ENCODE measurements around the gene AQP1.
A peak's percentile ranks its signal among the peaks of the same experiment; 100 is the strongest.

Gene AQP1

DNA sequence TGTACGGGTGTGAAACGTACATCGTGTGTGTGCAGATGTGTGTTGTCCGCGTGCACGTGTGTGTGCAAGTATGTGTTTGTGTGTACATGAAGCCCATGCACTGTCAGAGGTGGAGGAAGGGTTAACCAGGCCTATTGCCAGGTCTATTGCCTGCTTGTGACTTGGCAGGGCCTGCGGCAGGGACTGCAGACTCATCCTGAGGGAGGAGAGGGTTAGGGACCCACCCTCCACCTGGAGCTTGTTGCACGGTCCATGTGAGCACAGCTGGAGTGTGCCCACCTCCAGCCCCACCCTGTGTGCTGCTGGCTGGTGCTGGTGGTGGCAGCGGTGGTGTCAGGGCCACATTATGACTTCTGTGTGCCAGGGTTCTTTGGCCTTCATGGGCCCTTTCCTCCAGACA lies 7.1 kb upstream of the AQP1 start:
- H3K4me3 ChIP-seq (ENCODE audit: low read depth, low read length): no peak overlapping the region
- no peak for DNase-seq (ENCODE audit: low read depth)
- TF ChIP-seq, protein P1, sequence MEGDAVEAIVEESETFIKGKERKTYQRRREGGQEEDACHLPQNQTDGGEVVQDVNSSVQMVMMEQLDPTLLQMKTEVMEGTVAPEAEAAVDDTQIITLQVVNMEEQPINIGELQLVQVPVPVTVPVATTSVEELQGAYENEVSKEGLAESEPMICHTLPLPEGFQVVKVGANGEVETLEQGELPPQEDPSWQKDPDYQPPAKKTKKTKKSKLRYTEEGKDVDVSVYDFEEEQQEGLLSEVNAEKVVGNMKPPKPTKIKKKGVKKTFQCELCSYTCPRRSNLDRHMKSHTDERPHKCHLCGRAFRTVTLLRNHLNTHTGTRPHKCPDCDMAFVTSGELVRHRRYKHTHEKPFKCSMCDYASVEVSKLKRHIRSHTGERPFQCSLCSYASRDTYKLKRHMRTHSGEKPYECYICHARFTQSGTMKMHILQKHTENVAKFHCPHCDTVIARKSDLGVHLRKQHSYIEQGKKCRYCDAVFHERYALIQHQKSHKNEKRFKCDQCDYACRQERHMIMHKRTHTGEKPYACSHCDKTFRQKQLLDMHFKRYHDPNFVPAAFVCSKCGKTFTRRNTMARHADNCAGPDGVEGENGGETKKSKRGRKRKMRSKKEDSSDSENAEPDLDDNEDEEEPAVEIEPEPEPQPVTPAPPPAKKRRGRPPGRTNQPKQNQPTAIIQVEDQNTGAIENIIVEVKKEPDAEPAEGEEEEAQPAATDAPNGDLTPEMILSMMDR (IDR thresholded peaks at IDR 0.05; ENCODE audit: control insufficient read depth, extremely low read depth, insufficient read depth): no peak

DNA sequence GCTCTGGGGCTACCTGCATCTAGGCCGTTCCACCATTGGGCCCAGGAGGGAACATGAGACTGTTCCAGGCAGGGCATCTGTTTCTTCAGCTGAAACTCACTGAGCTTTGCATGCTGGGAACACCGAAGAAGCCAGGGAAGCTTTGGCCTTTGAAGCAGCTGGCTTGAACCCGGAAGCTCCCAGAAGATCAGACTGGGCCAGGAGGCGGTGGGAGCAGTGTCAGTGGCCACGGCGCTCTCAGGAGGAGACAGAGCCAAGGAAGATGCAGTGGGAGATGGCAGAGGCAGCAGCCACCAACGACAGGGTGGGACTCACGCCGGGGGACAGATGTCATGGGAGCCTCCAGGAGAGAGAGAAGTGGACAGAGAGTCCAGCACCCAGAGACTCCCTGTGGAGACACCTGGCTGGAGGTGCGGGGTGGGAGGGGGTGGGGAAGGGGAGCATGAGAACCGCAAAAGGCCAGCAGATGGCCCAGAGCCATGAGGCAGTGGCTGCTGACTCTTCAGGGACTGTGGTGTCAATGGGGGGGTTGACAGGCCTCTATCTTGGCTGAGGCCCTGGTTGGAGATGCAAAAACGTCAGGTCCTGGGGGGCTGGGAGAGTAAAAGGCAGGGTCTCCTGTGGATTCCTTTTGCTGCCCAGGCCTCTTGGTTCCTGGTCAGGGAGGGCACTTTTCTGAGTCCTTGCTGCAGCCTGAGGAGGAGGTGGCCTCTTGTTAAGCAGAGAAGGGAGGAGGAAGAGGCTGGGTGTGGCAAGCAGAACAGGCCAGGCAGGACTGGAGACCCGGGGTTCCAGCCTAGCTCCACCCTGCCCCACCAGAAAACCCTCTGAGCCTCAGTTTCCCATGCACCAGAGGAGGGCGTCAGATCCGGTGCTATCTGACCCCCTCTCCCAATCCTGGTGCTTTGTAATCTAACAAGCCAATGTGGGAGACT lies 6.3 kb upstream of the AQP1 start:
- DNase-seq (ENCODE audit: low read depth): no peak
- no peak overlapping the region for H3K4me3 ChIP-seq (ENCODE audit: low read depth, low read length)
- TF ChIP-seq, protein P1 (IDR thresholded peaks at IDR 0.05; ENCODE audit: control insufficient read depth, extremely low read depth, insufficient read depth): no peak

DNA sequence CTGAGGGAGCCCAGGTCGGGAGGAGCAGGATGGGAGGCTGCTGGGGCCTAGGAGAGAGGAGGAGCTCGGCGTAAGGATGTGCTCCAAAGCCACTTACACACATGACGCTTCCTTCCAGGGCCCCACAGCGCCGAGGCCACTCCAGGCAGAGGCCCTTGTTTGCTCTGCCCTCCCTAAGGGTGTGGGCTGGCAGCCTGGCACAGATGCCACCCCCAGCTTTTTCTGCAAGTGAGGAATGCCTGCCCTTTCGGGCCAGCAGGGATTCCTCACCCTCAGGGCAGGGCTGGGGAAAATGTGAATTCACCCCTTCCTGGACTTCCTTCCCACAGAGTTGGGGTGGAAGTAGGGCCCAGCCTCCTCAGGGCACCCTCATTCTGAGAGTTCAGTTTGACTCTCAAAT lies 5.6 kb upstream of the AQP1 start:
- TF ChIP-seq, protein P1 (IDR thresholded peaks at IDR 0.05; ENCODE audit: control insufficient read depth, extremely low read depth, insufficient read depth): no peak
- no peak overlapping the region for H3K4me3 ChIP-seq (ENCODE audit: low read depth, low read length)
- no peak for DNase-seq (ENCODE audit: low read depth)

DNA sequence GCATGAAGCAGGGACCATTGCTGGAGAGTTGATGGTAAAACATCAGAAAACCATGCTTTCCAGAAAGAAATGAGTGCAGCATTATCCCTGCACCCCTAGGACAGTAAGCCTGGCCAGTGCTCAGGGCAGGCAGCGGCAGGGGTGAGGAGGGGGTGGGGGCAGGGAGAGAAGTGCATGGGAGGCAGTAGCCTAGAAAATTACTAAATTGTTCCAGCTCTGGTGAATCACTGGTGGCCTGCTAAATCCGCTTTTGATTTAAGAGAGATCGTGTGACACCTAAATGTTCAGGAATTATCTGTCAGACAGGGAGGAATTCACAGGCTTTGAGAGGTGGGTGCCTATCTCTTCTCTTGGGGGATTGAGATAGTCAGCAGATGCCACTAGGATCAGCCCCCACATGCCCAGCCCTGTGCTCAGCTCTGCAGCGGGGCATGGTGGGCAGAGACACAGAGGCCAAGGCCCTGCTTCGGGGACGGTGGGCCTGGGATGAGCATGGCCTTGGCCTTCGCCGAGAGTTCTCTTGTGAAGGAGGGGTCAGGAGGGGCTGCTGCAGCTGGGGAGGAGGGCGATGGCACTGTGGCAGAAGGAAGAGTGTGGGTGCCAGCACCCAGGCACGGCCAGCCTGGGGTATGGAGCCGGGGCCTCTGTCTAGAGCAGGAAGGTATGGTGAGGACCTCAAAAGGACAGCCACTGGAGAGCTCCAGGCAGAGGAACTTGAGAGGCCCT lies 5.0 kb upstream of the AQP1 start:
- H3K4me3 ChIP-seq (ENCODE audit: low read depth, low read length): no peak overlapping the region
- no peak for DNase-seq (ENCODE audit: low read depth)
- TF ChIP-seq, protein P1 (IDR thresholded peaks at IDR 0.05; ENCODE audit: control insufficient read depth, extremely low read depth, insufficient read depth): no peak

DNA sequence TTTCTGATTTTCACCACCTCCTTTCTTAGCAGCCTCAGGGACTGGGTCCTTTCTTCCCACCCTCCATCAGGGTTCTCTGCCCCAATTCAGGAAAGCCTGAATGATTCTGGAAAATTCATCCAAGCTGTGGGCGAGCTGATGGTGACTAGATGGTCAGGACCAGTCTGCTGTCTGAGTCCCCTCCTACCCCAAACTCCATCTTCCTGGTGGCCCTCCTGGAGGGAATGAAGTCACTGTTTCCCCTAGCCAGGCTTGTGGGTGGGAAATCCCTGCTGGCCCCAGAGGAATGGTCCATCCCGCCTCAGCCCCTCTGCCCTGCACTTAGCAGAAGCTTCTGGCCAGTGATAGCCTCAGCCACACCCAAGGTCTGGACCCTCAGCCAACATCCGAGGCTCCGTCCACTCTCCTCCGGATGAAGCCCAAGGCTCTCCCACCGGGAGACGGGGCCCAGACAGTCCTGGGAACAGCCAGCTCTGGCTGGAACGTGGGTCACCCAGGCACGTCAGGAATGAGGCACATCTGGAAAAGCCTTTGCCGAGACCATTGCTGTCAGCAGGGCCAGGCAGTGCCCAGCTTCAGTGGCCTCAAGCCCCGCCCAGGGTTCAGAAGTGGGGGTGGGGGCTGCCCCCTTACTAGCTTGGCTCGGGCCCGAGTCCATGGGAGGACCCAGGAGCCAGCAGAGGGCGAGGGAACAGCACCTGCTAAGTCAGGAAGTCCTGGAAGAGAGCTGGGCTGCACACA lies 4.0 kb upstream of the AQP1 start:
- TF ChIP-seq, protein P1 (IDR thresholded peaks at IDR 0.05; ENCODE audit: control insufficient read depth, extremely low read depth, insufficient read depth): no peak
- no peak overlapping the region for H3K4me3 ChIP-seq (ENCODE audit: low read depth, low read length)
- DNase-seq (ENCODE audit: low read depth): no peak

DNA sequence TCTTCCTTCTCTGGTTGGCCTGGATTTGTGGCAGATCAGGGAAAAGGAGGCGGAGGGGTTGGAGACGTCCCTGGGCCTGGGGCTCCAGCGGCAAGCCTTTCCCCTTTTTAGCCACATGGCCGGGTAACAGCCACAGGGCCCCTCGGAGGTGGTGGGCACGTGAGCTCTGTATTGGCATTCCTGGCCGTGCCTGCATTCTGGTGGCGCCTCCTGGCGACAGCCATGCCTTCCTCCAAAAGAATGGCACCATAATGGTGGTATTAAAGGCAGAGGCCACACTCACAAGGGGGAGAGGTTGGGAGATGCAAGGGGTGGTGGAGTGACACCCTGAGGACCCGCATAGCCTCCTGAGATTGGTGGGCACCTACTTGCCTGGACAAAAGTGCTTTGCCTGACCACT lies 3.0 kb upstream of the AQP1 start:
- no peak for DNase-seq (ENCODE audit: low read depth)
- no peak overlapping the region for H3K4me3 ChIP-seq (ENCODE audit: low read depth, low read length)
- TF ChIP-seq, protein P1 (IDR thresholded peaks at IDR 0.05; ENCODE audit: control insufficient read depth, extremely low read depth, insufficient read depth): peak; percentile 40; the same call in 1 of the 2 replicates

All from LNCaP clone FGC (cell line).